BJ (cell line): ENCODE results near the gene SH3D19. TPM values are rescaled to one million over a fixed set of nuclear protein-coding genes. Genes with fewer than 3 reads are reported as not detected.

Experiments
- CTCF ChIA-PET: fragments of 350-600 bp; formaldehyde crosslinking; extraction: SDS; loops from one replicate; lab custom pipeline; 2021; ENCODE audit warnings: antibody characterized with exemption, inconsistent platforms; lab: Yijun Ruan, JAX
- POLR2A ChIA-PET: fragments of 300-600 bp; sonication (Branson Sonifier 250); formaldehyde crosslinking; extraction: SDS; loops from one replicate; lab custom pipeline; 2021; ENCODE audit warnings: antibody characterized with exemption; lab: Charles Lee
- DNase-seq: peaks from one replicate; pipeline ENCODE4 v3.0.0-alpha.2; 2011; ENCODE audit warnings: low read depth
- H3K27me3 ChIP-seq: 2 replicates; pipeline ENCODE4 v1.6.0; 2011; ENCODE audit warnings: low read length; ENCODE audit not compliant: control insufficient read depth, insufficient read depth
- H3K36me3 ChIP-seq: 2 replicates; pipeline ENCODE4 v1.5.1; 2011; ENCODE audit warnings: low read length; ENCODE audit not compliant: control insufficient read depth, insufficient read depth
- H3K4me3 ChIP-seq: 2 replicates; pipeline ENCODE4 v1.5.1; 2011; ENCODE audit warnings: low read depth, mild to moderate bottlenecking, control low read depth, low read length
- CTCF ChIP-seq: IDR thresholded peaks from 2 replicates; pipeline ENCODE4 v1.5.1; 2011; ENCODE audit warnings: low read depth, mild to moderate bottlenecking, control low read depth, inconsistent platforms, low read length, moderate library complexity; ENCODE audit not compliant: insufficient read depth
- polyA plus RNA-seq: library from polyadenylated mRNA; depleted of rRNA; stranded (reverse); fragments of >200 nt; gene quantifications from 2 replicates; pipeline ENCODE4 v1.2.3, GENCODE V29; 2011

The SH3D19 gene
- polyA plus RNA-seq, 1 experiment, result 16.2 TPM

DNA sequence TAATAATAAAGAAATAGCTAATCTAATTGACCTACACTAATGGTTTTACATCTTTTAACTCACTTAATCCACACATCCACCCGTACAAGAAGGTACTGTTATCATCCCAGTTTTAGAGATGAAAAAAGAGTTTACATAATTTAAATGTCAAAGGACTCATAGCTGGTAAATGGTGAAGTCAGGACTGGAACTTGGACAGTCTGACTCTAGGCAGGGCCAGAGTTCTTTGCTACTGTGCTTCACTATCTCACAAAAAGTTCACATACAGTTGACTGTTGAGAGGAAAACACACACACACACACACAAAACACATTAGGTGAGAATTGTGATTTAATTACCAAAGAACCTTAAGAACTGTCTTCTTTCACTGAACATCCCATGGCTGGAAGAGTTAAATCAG is 119.7 kb downstream of the SH3D19 start:
- TF ChIP-seq CTCF, result no peak

DNA sequence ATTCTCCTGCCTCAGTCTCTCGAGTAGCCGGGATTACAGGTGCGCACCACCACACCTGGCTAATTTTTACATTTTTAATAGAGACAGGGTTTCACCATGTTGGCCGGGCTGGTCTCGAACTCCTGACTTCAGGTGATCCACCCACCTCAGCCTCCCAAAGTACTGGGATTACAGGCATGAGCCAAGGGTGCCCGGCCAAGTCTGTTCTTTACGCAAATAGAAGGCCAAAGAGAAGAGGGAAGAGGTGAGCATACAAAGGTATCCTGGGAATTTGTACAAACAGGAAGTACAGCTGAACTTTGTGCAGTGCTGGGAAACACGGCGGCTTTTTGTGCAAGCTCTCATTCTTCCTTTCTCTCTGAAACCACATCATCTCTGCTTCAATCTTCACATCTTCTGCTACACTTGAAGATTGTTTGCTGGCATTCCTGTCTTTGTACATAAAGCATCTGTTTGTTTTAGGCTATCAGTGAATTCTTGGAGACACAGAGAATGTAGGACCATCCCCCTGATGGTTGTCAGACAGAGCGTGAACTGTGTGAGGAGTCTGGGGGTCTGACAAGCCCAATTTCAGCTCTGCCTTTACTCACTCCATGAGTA is 120.4 kb downstream of the SH3D19 start:
- CTCF ChIA-PET, result interaction anchor here (1.2 kb wide), 1 partner anchor 88 kb away, joined by 4 read pairs; no protein-coding TSS in a partner anchor

More for the DNA sequence above, 119.7 kb downstream of the SH3D19 start:
- CTCF ChIA-PET, result interaction anchor here (1.2 kb wide), 1 partner anchor 89 kb away, joined by 4 read pairs; no protein-coding TSS in a partner anchor
- H3K27me3 ChIP-seq, result no peaks in the 10 kb centered on the region
- no peaks in the 10 kb centered on the region for H3K36me3 ChIP-seq
- no peak for DNase-seq
- POLR2A ChIA-PET, result no interaction called here
- no peak overlapping the region for H3K4me3 ChIP-seq

DNA sequence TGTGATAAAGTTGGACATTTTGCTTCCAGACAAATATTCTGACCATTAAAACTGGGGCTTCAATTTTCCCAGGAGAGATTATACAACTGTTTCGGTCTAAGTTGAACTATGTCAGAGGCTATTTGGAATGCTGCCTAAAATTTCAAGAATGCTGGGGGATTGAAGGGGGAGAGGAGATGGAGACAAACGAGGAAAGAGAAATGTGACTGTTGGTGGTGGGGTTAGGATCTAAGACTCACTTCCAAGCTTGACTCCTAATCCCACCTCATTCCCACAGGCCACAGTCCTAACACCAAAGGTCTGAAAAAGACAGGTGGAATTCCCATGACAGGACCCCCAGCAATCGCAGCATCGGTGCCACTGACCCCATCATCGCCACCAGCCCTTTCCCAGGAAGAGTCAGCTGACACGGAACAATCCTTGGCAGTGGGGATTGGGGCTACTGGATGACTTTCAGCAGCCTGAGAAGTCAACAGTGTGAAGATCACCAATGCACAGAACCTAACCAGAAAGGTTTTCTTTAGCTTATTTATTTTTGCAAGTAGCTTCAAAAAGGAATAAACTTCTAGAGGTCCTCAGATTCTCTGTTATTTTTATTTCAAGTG is 122.5 kb downstream of the SH3D19 start:
- no peak for DNase-seq
- ChIA-PET CTCF (no interaction called here), POLR2A (no interaction called here)
- TF ChIP-seq CTCF, result no peak
- H3K27me3 ChIP-seq, result no peaks in the 10 kb centered on the region
- no peaks in the 10 kb centered on the region for H3K36me3 ChIP-seq
- H3K4me3 ChIP-seq, result no peak overlapping the region

More for the DNA sequence above, 120.4 kb downstream of the SH3D19 start:
- POLR2A ChIA-PET, result no interaction called here
- DNase-seq, result no peak
- no peak for TF ChIP-seq CTCF
- no peak overlapping the region for H3K4me3 ChIP-seq
- H3K27me3 ChIP-seq, result no peaks in the 10 kb centered on the region
- no peaks in the 10 kb centered on the region for H3K36me3 ChIP-seq

DNA sequence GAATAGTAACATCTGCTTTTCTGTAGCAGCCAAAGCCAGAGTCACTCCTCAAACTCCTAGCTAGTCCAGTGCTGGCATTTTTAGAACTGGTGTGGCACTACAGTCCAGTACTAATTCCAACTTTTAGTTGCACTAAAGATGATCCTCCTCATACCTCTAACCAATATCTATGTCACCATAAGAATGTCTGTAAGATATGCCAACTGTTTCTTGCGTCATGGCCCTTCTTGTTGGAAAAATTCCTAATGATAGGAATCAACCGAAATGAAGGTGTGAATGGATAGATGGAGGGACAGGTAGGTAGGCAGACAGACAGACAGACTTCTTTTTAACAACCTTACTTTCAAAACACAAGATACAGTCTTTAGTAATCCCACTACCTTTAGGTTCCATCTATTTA is 123.0 kb downstream of the SH3D19 start:
- H3K27me3 ChIP-seq, result no peaks in the 10 kb centered on the region
- ChIA-PET POLR2A (no interaction called here), CTCF (no interaction called here)
- H3K36me3 ChIP-seq, result no peaks in the 10 kb centered on the region
- H3K4me3 ChIP-seq, result no peak overlapping the region
- no peak for TF ChIP-seq CTCF
- no peak for DNase-seq

- CTCF ChIA-PET, result no interaction called here
- no peak for TF ChIP-seq CTCF
- POLR2A ChIA-PET, result no interaction called here
- no peak for DNase-seq
- Histone ChIP-seq H3K4me3 (no peak overlapping the region), H3K36me3 (no peaks in the 10 kb centered on the region), H3K27me3 (no peaks in the 10 kb centered on the region)
Observed at GRCh38 chr4:151199319-151200190, 125.8 kb downstream of the SH3D19 start.
